ENCODE measurements around the gene KAT5. TPM values are rescaled to one million over a fixed set of nuclear protein-coding genes. Genes with fewer than 3 reads are reported as not detected.
"Not testable (repeated sequence)": the region's sequence is repeated elsewhere in the genome, so short reads cannot be mapped to it uniquely, and the experiment has no call there.

The KAT5 gene
- total and polyA plus RNA-seq, 10 of the 15 experiments (the other 5 are each of a cell fraction or from before 2014, with no cell fraction given): 3.4 to 66.1 (median 46.3) TPM

DNA sequence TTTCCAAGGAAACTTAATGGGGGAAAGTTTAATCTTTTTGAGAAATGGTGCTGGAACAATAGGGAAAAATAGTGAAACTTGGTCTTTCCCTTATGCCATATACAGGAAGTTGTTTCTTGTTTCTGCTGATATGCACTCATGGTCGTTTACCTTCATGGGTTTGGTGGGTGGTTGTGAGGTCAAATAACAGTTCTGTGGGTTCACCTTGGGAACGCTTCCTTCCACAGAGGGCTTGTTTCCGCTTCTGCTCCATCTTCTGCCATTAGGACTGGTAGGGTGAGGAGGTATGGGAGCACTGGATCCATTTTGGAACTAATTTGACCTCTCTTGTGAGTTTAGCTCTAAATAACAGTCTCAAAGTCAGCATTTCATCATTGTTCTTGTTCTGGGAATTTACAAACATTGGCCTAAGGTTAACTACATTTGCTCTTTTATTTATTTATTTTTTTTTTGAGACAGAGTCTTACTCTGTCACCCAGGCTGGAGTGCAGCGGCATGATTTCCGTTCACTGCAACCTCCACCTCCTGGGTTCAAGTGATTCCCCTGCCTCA is 31.8 kb upstream of the KAT5 start:
- no peaks in the 10 kb centered on the region for H3K36me3 ChIP-seq (ENCODE audit: control insufficient read depth in 2 of 2, insufficient read depth in 2 of 2, low read length in 1 of 2)
- FAIRE-seq: no peak
- no peaks in the 10 kb centered on the region for H3K4me1 ChIP-seq (ENCODE audit: control insufficient read depth, insufficient read depth, low read length)
- no peak for TF ChIP-seq RB1 (IDR thresholded peaks at IDR 0.05; ENCODE audit: borderline replicate concordance)
- TF ChIP-seq, protein P1, sequence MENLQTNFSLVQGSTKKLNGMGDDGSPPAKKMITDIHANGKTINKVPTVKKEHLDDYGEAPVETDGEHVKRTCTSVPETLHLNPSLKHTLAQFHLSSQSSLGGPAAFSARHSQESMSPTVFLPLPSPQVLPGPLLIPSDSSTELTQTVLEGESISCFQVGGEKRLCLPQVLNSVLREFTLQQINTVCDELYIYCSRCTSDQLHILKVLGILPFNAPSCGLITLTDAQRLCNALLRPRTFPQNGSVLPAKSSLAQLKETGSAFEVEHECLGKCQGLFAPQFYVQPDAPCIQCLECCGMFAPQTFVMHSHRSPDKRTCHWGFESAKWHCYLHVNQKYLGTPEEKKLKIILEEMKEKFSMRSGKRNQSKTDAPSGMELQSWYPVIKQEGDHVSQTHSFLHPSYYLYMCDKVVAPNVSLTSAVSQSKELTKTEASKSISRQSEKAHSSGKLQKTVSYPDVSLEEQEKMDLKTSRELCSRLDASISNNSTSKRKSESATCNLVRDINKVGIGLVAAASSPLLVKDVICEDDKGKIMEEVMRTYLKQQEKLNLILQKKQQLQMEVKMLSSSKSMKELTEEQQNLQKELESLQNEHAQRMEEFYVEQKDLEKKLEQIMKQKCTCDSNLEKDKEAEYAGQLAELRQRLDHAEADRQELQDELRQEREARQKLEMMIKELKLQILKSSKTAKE (IDR thresholded peaks at IDR 0.05; ENCODE audit: low read depth, poor library complexity, severe bottlenecking): no peak
- no peaks in the 10 kb centered on the region for H3K9me3 ChIP-seq (replicated peaks; ENCODE audit: control insufficient read depth, insufficient read depth, low read length)
- H3K4me3 ChIP-seq: no peak overlapping the region
- H2AFZ ChIP-seq (ENCODE audit: control insufficient read depth, low read depth, low read length): no peak overlapping the region
- BruUV-seq (replicated peaks): no TSS peak
- H3K9ac ChIP-seq (ENCODE audit: control insufficient read depth, insufficient read depth, low read length): no peak overlapping the region
- H4K20me1 ChIP-seq (ENCODE audit: control insufficient read depth, insufficient read depth): no peaks in the 10 kb centered on the region
- H3K4me2 ChIP-seq (ENCODE audit: control insufficient read depth, insufficient read depth): no peak overlapping the region
- H3K79me2 ChIP-seq (ENCODE audit: control insufficient read depth, insufficient read depth, low read length): no peaks in the 10 kb centered on the region
- ChIA-PET POLR2A (interaction anchor here (1.0 kb wide), 1 partner anchor 10 kb away, joined by 3 read pairs; no protein-coding TSS in a partner anchor), SMC1A (ENCODE audit: uncharacterized antibody, unreplicated experiment) (no interaction called here), RAD21 (ENCODE audit: unreplicated experiment) (no interaction called here), CTCF (interaction anchor here (0.8 kb wide), 1 partner anchor 15 kb away, joined by 3 read pairs; no protein-coding TSS in a partner anchor)
- intact Hi-C loops (cut with micrococcal nuclease; ENCODE audit: unreplicated experiment): no loop called here
- WGBS (ENCODE audit: insufficient coverage, insufficient replicate concordance, low lambda C conversion rate, missing lambda C conversion rate): 30% methylated on average over 5 of the region's 5 CpGs
- ATAC-seq: no peak
- no peak overlapping the region for H3K27ac ChIP-seq (ENCODE audit: control insufficient read depth, insufficient read depth)
- DNase-seq (ENCODE audit: low read depth, low spot score): no peak
- H3K27me3 ChIP-seq (replicated peaks in 1 of 2; ENCODE audit: control insufficient read depth in 2 of 2, insufficient read depth in 2 of 2, low read length in 1 of 2): no peaks in the 10 kb centered on the region
- in situ Hi-C loops (cut with MboI): no loop called here

DNA sequence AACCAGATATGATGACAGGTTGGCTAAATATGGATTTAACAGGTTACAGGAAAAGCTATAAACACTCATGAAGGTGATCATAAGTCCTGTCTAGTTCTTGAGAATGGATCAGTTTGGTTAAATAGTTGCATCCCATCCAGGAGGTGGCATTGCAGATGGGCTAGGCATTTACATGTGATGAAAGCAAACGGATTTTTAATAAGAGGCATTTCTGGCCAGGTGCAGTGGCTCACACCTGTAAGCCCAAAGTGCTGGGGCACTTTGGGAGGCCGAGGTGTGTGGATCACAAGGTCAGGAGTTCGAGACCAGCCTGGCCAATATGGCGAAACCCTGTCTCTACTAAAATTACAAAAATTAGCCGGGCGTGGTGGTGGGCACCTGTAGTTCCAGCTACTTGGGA is 28.6 kb upstream of the KAT5 start:
- H3K9me3 ChIP-seq (replicated peaks; ENCODE audit: control insufficient read depth, insufficient read depth, low read length); intact Hi-C loops (cut with micrococcal nuclease; ENCODE audit: unreplicated experiment); H2AFZ ChIP-seq (ENCODE audit: control insufficient read depth, low read depth, low read length); H4K20me1 ChIP-seq (ENCODE audit: control insufficient read depth, insufficient read depth); POLR2A ChIA-PET; ATAC-seq; RAD21 ChIA-PET (ENCODE audit: unreplicated experiment); H3K4me1 ChIP-seq (ENCODE audit: control insufficient read depth, insufficient read depth, low read length); BruUV-seq (replicated peaks); H3K27me3 ChIP-seq (replicated peaks in 1 of 2; ENCODE audit: control insufficient read depth in 2 of 2, insufficient read depth in 2 of 2, low read length in 1 of 2); H3K4me2 ChIP-seq (ENCODE audit: control insufficient read depth, insufficient read depth); FAIRE-seq; H3K9ac ChIP-seq (ENCODE audit: control insufficient read depth, insufficient read depth, low read length); DNase-seq (ENCODE audit: low read depth, low spot score); in situ Hi-C loops (cut with MboI); H3K4me3 ChIP-seq; SMC1A ChIA-PET (ENCODE audit: uncharacterized antibody, unreplicated experiment); H3K27ac ChIP-seq (ENCODE audit: control insufficient read depth, insufficient read depth); H3K79me2 ChIP-seq (ENCODE audit: control insufficient read depth, insufficient read depth, low read length); H3K36me3 ChIP-seq (ENCODE audit: control insufficient read depth in 2 of 2, insufficient read depth in 2 of 2, low read length in 1 of 2): not testable (repeated sequence)
- 29% methylated on average over 6 of the region's 6 CpGs for WGBS (ENCODE audit: insufficient coverage, insufficient replicate concordance, low lambda C conversion rate, missing lambda C conversion rate)
- CTCF ChIA-PET: interaction anchor here (1.4 to 1.5 kb wide), 3 partner anchors 16 to 28 kb away, joined by 3 read pairs; partner anchors contain the start of gene KAT5

Data from GM12878 (cell line).